NCI-H748 (cell line): ENCODE measurements around the gene PIEZO2.
"Not testable (repeated sequence)": the region's sequence is repeated elsewhere in the genome, so short reads cannot be mapped to it uniquely, and the experiment has no call there.

ENCODE experiments used
- DNase-seq: peaks from one replicate; lab custom pipeline; 2025; ENCODE audit not compliant: unreplicated experiment; lab: John Stamatoyannopoulos, UW

PIEZO2 gene

DNA sequence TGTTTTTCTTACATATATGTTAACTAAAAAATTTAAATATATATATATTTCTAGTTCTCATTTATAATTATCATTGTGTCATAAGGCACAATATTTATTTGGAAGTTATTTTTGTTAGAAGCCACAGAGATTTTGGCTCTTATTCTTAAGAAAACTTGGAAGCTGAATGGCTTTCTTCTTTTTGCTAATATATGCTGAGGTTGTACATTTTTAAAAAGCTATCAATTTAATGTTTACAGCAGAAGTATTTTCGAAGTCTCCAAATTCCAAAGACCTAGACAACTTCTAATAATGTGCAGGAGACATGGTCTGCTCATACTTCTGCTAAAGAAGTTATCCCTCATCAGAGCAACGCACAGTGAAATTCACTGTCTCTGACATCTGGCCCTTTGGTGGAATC is 3.7 kb upstream of the PIEZO2 start:
- DNase-seq, result no peak

GRCh38 chr18:11150271-11150615 is 874 bp upstream of the PIEZO2 start:
- no peak for DNase-seq

- DNase-seq, result no peak
Observed at GRCh38 chr18:11148680-11149440, 509 bp downstream of the PIEZO2 start.

DNA sequence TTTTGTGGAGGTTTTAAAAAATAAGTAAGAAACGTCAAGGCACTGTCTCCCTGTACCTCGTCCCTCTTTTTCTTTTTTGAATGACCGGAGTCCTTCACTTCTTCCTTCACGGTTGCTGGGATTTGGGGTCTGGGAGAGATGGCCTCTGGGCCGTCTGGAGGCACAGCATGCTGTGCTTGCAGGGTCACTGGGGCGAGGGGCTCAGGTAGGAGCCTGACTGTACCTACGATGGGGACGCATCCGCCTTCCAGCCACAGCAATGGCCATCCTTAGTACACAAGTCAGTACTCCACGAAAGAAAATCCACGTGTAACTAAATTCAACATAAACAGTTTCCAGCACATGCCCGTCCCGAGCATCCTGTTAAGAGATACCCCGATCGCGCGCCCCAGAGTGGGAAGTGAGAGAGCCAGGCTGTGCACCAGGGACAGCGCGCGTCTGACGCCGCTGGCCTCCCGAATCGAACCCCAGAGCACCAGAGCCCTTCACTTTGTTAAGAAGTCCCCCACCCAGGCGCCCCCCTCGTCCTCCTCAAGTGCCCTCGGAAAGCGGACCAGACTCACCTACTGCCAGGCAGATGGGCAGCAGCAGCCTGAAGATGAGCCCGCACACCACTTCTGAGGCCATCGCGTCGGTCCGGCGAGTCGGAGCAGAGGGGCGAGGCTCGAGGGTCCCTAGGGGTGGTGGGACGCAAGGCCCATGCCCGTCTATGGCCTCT is 1.2 kb downstream of the PIEZO2 start:
- DNase-seq, result no peak

- no peak for DNase-seq
Observed at GRCh38 chr18:11147371-11147951, 1.9 kb downstream of the PIEZO2 start.

GRCh38 chr18:11146947-11147345 is 2.4 kb downstream of the PIEZO2 start:
- DNase-seq, result no peak

- no peak for DNase-seq
Observed at GRCh38 chr18:11146238-11146946, 3.0 kb downstream of the PIEZO2 start.

DNA sequence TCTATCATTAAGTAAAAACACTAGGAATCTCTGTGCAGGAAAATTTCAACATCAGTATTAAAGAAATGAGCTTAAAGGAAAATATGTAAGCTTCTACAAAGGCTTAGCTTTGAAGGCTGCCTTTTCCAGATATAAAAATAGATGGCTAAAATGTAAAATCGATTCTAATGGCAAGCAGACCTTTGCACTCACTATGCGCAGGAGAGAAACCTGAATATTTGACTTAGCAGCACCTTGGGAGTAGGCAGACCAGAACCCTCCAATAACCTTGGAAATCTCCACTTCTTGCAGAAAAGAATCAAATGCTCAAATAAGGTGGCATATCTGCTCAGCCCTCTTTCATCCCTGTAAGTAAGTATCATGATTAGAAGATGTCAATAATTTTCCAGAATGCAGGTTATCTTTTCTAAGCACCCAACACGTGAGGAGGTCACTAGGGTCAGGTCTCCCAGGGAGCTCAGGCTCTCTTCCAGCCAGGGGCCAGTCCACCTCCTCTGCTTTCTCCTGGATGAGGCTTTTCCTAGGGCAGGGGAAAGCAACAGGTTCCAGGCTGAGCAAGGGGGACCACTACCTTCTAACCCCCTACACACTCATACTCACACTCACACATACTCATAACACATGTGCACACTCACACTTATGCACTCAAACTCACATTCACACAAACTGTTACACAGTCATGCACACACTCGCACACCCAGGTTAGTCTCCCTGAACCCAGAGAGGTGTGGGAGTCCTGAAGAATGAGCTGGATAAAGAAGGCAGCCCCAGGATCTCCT is 3.8 kb downstream of the PIEZO2 start:
- DNase-seq, result no peak

DNA sequence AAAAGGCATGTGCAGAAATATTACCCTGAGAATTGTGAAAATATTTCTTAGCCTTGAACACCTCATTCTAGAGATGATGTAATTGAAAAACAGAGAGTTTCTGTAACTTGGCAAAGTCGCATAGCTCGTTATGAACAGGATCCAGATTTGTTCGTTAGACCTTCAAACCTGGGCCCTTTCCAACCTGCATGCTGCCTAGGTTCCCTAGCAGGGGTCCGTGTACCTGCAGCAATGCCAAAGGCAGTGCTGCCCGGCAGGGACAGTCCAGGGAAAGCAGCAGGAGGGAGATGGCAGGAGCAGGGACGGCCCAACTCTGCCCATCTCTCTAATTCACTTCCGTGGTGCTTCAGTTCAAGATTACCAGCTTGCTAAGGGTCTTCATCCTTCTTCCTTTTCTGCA is 12.0 kb downstream of the PIEZO2 start:
- no peak for DNase-seq

GRCh38 chr18:11136241-11136640 is 13.1 kb downstream of the PIEZO2 start:
- DNase-seq, result no peak

DNA sequence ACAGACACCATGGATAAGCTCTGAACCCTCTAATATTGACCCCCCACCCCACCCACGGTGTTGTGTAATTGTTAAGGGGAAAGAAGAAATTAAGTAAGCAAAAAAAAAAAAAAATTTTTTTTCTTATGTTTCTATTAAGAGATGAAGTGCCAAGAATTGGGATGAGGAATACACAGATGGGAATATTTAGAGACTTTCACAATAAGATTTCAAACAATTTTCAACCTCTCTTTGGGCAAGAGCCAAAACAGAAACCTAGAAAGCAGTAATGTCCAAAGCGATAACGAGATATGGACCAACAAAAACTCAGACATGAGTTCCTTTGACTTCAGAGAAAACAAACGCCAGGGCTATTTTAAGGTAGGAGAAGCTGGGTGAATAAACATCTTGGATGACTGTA is 14.4 kb downstream of the PIEZO2 start:
- no peak for DNase-seq

- not testable (repeated sequence) for DNase-seq
Observed at GRCh38 chr18:11129059-11129458, 20.3 kb downstream of the PIEZO2 start.

- no peak for DNase-seq
Observed at GRCh38 chr18:11125492-11126315, 23.7 kb downstream of the PIEZO2 start.

GRCh38 chr18:11124054-11124453 is 25.3 kb downstream of the PIEZO2 start:
- DNase-seq, result no peak

- DNase-seq, result no peak
Observed at GRCh38 chr18:11121443-11121849, 27.9 kb downstream of the PIEZO2 start.

- no peak for DNase-seq
Observed at GRCh38 chr18:11119959-11120587, 29.3 kb downstream of the PIEZO2 start.

DNA sequence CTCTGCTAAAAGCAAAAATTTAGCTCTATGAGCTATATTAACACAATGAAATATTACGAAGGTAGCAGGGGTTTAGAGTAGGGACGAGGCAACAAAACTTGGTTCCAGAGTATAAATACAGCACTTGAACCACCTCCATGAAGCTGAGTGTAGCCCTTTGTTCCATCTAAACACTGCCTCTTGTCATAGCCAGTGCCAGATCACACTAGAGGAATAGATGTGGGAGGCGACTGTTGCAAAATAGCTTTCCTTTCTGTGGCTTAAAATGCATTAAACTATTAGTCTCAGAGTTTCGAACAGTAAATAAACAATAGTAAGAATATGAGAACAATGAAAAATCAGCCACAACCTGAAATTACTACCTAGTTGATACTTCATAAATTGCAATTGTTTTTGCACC is 29.8 kb downstream of the PIEZO2 start:
- DNase-seq, result no peak

- DNase-seq, result no peak
Observed at GRCh38 chr18:11118051-11118766, 31.2 kb downstream of the PIEZO2 start.

GRCh38 chr18:11115276-11115675 is 34.1 kb downstream of the PIEZO2 start:
- no peak for DNase-seq
